Measurements from ENCODE around the gene NSMF.

NSMF gene

DNA sequence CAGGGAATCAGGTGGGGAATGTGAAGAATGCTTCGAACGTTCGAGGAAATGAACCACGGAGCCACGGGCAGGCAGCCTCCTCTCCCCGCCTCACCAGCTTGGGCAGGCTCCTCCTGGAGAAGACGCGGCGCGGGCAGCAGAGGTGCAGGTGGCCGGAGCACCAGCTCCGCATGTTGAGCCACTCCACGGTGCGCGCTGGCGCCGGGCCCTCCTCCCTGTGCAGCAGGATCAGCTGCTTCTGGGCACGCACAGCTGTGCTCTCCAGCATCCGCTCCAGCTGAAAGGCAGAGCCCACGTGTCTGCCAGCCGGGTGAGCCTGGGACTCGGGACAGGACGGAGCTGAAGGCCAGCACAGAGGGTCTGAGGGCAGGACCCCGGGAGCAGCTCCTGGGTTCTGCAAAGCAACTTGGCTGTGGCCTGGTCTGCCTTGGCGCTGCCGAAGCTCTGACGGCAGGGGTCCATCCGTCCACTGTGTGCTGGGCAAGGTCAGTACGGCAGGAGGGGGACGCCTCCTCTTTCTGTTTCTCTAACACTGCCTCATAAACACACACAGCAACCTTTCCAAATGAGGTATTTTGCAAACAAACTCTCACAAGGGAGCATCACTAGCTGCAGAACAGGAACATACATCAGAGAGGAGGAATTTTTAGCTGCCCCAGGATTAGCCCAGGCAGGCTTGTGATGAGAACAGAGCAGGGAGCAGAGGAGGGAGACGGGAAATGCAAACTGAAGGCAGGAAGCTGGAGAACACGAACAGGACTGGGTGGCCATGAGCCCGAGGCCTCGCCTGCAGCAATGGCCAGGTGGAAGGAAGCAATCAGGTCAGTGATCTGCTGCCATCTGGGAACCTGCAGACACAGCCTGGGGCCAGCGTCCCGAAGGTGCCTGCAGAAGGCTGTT is 20.1 kb upstream of the NSMF start:
- TF ChIP-seq, protein P1, sequence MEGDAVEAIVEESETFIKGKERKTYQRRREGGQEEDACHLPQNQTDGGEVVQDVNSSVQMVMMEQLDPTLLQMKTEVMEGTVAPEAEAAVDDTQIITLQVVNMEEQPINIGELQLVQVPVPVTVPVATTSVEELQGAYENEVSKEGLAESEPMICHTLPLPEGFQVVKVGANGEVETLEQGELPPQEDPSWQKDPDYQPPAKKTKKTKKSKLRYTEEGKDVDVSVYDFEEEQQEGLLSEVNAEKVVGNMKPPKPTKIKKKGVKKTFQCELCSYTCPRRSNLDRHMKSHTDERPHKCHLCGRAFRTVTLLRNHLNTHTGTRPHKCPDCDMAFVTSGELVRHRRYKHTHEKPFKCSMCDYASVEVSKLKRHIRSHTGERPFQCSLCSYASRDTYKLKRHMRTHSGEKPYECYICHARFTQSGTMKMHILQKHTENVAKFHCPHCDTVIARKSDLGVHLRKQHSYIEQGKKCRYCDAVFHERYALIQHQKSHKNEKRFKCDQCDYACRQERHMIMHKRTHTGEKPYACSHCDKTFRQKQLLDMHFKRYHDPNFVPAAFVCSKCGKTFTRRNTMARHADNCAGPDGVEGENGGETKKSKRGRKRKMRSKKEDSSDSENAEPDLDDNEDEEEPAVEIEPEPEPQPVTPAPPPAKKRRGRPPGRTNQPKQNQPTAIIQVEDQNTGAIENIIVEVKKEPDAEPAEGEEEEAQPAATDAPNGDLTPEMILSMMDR (IDR thresholded peaks at IDR 0.05): no peak
- TF ChIP-seq ZFX (IDR thresholded peaks at IDR 0.05; ENCODE audit: borderline replicate concordance): no peak
- H3K27ac ChIP-seq: no peak overlapping the region

DNA sequence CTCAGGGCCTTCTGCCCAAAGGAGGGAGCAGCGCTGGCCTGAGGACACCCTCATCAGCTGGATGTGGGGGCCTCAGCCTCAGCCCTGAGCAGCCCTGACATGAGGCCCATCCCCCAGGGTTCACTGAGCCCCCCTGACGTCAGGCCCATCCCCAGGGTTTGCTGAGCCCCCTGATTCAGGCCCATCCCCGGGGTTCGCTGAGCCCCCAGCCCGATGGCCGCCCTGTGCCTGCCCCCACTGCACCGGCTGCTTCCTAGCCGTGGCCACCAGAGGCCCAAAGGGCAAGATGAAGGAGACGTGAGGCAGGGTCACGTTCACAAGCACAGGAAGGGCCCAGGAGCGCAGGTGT is 19.5 kb upstream of the NSMF start:
- no peak overlapping the region for H3K27ac ChIP-seq
- TF ChIP-seq ZFX (IDR thresholded peaks at IDR 0.05; ENCODE audit: borderline replicate concordance): no peak
- TF ChIP-seq, protein P1 (IDR thresholded peaks at IDR 0.05): no peak

GRCh38 chr9:137477778-137478612 is 18.9 kb upstream of the NSMF start:
- H3K27ac ChIP-seq: no peak overlapping the region
- TF ChIP-seq, protein P1 (IDR thresholded peaks at IDR 0.05): no peak
- no peak for TF ChIP-seq ZFX (IDR thresholded peaks at IDR 0.05; ENCODE audit: borderline replicate concordance)

- H3K27ac ChIP-seq: no peak overlapping the region
- TF ChIP-seq, protein P1 (IDR thresholded peaks at IDR 0.05): no peak
- no peak for TF ChIP-seq ZFX (IDR thresholded peaks at IDR 0.05; ENCODE audit: borderline replicate concordance)
These were observed 17.7 kb upstream of the NSMF start for GRCh38 chr9:137476856-137477255.

GRCh38 chr9:137475666-137476065 is 16.5 kb upstream of the NSMF start:
- no peak for TF ChIP-seq ZFX (IDR thresholded peaks at IDR 0.05; ENCODE audit: borderline replicate concordance)
- TF ChIP-seq, protein P1 (IDR thresholded peaks at IDR 0.05): no peak
- no peak overlapping the region for H3K27ac ChIP-seq

- H3K27ac ChIP-seq: no peak overlapping the region
- no peak for TF ChIP-seq ZFX (IDR thresholded peaks at IDR 0.05; ENCODE audit: borderline replicate concordance)
- TF ChIP-seq, protein P1 (IDR thresholded peaks at IDR 0.05): no peak
These were observed 15.1 kb upstream of the NSMF start for GRCh38 chr9:137474271-137474670.

GRCh38 chr9:137470785-137471184 is 11.7 kb upstream of the NSMF start:
- no peak overlapping the region for H3K27ac ChIP-seq
- TF ChIP-seq, protein P1 (IDR thresholded peaks at IDR 0.05): no peak
- no peak for TF ChIP-seq ZFX (IDR thresholded peaks at IDR 0.05; ENCODE audit: borderline replicate concordance)

Data from 22Rv1 (cell line).